NCI-H82 treated with DMSO at 0.1 percent for 48 hours (cell line): ENCODE data around the gene TMEM187.

Experiments used
- DNase-seq: peaks from one replicate; lab custom pipeline; 2025; ENCODE audit not compliant: unreplicated experiment; lab: John Stamatoyannopoulos, UW

The TMEM187 gene

DNA sequence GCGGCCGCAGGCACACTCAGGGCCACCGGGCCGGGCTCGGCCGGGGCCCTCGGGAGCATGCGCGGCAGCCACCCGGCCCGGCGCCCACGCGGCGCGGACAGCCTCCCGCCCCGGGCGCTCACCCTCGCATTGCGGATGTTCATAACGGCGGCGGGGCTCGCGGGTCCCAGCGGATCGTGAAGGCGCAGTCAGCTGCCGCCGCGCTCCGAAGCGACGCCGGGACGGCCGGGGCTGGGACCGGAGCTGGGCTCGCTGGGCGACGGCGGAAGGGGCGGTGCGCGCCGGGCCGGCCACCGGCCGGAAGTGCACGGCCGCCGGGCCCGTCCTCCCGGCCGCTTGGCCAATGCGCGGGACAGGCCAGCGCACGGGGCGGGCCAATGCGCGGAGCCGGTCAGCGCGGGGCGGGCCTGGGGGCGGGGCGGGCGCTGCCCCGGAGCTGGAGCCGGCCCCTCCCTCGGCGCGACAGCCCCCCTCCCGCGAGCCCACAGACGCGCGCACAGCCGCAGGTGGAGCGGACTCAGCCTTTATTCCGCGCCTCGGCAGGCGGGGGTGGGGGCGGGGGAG lies 37.7 kb upstream of the TMEM187 start, which contains the start of gene NAA10:
Gene NAA10, minus strand, starts transcription at position 276 of the 564 bp plus-strand sequence. Its CDS starts 133 bp downstream, at position 143.
- peak; percentile 24 for DNase-seq

DNA sequence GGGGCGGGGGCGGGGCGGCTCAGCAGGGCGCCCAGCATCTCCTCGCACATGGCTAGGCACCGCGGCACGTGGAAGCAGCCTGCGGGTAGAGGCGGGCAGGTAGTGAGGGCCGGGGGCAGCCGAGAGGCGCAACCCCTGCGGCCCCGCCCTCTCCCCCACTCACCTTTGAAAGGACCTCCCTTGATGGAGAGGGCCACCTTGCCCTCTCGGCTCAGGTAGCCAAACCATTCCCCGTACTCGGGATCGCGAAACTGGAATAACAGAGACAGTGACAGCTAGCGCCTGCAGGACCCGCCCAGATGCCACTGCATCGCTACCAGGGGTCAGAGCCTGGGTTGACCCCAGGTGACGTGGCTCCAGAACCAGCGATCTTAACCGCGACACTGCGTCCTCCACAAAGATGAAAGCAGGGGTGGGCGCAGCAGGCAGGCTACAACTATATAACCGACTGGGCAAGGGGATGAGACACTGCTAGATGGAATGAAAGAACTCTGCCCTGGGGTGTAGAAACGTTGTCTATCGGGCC lies 37.2 kb upstream of the TMEM187 start:
- no peak for DNase-seq

DNA sequence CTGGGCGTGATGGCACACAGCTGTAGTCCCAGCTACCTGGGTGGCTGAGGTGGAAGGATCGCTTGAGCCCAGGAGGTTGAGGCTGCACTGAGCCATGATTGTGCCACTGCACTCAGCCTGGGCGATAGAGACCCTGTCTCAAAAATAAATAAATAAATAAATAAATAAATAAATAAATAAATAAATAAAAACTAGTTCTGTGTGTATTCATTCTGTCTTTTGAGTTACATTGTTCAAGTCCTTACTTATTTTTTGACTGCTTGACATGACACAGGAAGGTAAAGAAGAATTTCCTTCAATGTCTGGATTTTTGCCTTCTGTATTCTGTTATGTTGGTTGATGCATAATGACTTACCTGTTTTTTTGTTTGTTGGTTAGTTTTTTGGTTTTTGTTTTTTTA lies 35.5 kb upstream of the TMEM187 start:
- DNase-seq: no peak

DNA sequence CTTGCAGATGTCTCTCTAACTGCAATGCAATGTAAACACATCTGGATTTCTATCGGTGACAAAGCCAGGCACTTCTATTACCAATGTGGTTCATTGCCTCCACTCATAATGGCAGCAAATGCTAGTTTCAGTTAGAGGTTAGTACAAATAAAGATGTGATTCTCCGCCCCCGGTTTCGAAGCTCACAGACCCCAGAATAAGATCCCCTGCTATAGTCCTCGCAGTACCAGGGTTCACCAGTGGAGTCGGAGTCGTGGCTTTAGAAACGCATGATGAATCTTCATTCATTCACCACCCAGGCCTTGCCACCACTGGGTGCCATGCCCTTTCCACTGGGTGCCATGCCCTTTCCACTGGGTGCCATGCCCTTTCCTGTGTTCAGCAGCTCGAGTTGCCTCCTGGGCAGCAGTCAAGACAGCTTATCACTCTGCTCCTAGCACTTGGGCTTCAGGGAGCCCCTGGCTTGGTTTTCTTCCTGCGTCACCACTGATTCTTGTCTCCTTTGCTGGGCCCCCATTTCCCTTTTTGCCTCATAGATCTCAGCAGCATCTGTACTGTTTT lies 34.2 kb upstream of the TMEM187 start:
- DNase-seq: no peak

DNA sequence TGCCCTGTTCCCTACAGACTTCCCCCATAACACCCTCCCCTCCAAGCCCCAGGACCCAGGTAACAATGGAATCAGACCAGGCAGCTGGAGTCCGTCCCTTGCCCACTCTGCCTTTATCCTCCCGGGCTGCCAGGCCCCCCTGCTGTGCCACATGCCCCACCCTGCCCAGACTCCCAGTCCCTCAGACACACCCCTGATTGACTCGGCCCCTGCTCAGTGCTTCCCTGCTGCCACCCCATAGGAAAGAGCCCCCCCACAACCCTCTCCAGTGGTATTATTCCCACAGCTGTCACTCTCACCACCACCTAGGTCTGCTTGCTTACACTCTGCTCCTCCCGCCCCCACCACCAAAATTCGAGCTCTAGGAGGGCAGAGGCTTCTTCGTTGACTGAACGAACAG lies 33.0 kb upstream of the TMEM187 start:
- DNase-seq: no peak

DNA sequence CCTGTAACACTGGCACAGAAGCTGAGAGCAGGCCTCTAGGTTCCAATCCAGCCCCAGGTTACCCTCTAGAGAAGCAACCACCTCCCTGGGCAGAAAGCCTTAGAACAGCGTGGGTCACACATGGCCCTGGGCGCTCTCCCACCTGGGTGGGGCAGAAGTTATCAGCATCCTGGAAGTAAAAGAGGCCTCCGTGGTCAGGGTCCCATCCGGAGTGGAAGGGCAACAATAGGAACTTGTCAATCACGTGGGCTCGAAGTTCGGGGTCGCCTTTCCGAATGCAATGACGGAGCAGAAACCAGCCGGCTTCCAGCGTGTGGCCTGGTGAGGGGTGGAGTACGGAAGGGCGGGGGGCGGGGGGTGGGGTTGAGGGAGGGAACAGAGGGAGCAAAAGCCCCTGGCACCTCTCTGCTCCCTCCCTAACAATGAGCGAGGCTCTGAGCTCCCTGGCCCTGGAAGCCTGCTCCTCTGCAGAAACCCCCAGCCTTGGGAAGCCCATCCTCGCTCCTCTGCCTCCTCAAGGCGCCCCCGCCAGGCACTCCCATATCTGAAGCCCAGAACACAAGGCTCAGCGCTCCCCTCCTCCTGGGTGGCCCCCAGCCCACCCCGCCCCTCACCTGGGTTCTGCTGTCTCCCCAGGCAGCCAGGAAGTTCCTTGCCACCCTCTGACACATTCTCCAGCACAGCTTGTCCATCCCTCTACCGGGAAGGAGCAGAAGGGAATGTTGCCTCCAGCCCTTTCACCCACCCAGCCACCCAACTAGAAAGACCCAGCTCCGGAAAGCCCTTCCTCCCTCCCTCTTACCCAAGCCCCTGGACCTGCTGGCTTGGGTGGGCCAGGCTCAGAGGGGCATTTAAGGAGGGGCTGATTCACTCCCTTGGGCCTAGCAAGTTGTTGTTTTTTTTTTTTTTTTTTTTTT lies 31.0 kb upstream of the TMEM187 start:
- no peak for DNase-seq

DNA sequence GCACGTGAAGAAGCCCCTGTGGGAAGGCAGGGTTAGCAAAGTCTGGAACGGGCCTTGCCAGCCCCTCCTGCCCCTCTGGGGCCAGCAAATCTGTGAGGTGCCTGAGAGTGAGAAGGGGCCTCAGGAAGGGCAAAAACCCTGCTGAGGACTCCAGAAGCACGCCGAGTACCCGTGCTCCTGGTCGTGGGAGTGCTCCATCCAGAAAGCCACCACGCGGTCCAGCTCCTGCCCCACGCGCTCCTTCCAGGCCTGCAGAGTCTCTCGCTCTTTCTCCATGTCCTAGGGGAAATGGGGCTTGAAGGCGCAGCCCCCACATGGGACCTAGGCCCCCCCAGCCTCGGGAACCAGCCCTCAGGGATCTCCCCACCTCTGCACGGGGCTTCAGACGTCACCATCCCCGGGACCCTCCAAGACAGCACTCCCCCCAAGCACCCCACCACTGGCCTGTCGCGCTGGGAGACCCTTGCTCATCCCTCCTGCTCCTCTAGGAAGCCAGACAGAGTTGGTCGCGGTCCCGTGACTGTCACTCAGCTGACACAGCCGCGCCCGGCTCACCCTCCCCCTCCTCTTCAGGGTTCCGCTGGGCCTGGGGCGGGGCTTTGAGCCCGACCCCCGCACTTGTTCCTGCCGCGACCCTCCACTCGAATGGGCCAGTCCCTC lies 28.3 kb upstream of the TMEM187 start, which contains the start of gene RENBP:
Gene RENBP, minus strand, starts transcription at position 504 of the 660 bp plus-strand sequence. Its CDS starts 33 bp downstream, at position 471.
- DNase-seq: peak; percentile 34

DNA sequence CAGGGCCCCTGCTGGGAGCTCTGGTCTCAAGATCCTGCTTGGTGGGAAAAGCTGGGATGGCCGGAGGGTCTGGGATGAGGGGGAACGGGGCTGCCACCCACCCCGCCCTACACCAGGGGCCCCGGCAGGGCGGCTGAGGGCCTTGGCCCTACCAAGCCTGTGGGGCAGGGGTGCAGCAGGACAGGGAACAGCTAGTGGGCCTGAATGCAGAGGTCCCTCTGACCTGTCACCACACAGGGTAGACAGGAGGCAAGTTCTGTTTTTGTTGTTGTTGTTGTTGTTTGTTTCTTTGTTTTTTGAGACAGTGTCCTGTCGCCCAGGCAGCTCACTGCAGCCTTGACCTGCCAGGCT lies 27.8 kb upstream of the TMEM187 start:
- no peak for DNase-seq

DNA sequence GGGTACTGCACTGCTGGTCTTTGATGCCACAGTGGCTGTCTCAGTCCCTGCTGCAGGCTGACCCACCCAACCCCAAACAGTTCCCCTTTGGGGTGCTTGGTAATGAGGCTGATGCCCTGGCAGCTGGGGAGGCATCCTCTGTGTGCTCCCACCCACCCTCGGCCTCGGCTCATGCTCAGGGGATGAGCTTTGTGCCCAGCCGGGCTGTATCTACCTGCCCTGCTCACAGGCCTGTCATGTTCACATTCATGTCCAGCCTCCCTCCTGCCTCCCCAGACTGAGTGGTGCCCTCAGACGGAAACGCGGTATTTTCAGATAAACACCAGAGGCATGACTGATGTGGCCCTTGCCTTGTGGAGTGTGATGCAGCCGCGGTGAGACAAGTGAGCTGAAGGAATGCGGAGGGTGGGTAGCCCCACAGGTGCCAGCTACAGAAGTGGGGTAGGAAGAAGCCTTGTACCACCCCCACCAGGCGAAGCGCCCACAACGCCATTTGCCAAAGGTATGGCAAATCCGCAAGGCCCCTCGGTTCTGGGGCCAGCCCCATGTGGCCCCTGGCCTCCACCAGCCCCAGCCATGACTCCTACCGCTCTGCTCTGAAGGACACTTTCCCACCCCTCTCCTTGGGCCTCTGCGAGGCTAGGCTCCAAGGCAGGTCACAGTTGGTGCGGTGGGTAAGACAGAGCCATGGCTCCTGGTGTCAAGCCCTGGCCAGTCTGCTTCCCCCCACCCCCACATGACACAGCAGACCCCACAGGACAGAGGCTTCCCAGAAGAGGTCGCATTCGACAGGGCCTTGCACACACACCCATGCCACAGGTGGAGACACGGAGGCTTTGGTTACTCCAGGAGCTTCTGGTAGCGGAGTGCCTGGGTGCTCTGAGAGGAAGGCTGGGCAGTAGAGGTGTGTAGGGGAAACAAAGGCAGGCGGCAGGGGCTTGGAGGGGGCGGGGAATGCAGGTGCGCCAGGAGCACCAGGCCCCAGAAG lies 26.3 kb upstream of the TMEM187 start:
- DNase-seq: no peak

DNA sequence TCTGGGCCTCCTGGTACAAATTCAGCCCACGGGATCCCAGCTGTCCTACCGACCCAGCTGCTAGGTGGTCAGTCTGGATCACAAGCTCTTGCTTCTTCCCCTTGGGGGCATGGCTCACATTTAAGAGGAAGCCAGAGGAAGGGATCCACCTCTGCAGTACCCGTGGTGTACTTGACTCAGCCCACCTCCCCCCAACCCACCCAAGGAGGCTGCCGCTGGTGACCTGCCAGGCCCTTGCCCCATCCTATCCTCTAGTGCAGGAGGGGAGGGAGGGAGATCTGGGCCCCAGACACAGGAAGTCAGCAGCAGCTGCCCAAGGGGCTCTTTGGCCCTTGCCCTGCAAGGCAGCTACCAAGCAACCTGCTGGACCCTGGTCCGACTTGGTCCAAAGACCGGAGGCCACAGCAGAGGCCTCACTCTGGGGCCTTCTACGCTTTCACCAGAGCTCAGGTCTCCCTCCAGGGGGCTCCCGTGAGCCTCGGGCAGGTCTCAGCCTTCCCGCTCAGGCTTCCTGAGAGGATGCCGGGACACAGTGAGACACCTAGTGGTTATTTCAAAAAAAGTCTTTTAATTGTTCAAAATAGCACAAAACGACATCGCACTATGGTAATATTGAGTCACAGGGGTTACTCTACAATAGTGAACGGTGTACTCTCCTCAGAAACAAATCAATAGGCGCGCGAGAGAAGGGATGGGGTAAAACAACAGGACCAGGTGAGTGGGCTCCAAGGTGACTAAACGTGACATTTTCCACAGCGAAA lies 25.4 kb upstream of the TMEM187 start:
- DNase-seq: peak; percentile 70

DNA sequence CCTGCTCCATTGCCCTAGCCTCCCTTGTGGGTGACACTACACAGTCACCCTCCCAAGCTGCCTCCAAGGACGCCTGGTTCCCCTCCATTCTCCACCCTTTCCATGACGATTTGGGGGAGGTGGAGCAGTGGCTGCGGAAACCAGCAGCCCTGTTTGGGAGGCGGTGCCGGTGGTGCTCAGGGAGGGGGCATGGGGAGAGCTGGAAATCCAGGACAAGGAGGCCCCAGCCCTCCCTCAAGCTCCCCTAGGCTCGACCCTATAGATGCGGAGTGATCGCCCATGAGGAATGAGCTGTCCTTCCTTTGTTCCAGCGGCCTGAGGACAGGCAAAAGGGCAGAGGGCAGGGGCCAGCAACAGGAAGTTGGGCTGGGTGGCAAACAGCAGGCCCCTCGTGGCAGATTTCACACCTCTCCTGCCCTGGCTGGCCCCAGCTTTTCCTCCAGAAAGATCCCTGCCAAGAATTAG lies 24.5 kb upstream of the TMEM187 start:
- DNase-seq: no peak

DNA sequence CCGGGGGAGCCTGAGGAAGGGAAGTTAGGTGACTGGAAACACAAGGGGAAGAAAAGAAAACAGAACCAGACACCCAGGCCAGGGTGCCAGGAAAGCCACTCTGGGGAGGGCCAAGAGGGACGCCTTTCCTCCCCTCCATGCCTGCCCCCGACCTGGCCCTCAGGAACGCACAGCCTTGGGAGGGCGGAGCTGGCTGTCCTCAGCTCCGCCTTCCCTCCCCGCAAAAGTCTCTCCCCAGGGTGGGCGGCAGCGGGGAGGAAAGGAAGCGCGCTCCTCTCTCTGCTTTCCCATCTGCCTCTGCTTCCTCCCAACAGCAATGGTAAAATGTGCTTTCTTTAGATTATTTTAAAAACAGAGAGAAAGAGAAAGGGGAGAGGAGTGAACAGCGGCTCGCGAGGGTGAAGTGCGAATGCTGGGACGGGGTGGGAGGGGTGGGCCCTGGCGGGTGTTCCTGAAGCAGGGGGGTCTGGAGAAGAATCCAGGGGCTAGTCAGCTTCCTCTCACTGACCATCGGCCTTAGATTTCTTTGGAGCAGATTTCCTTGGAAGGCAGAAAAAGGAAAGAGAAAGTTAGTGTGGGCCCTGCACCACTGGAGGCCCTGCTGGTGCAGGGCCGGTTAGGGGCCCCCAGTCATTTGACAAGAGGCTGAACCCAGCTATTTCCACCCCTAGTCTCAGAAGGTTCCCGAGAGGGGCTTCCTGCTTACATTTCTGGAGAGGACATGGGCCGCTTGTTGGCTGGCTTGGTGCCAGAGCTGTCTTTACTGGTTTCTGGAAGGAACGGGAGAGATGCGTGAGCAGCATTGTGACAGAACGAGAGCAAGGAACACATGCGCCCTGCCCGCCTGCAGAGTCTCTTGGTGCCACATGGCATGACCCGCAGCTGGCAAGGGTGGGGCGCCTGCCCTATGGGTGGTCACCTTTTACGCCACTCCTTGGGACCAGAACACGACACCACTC lies 23.4 kb upstream of the TMEM187 start:
- no peak for DNase-seq

DNA sequence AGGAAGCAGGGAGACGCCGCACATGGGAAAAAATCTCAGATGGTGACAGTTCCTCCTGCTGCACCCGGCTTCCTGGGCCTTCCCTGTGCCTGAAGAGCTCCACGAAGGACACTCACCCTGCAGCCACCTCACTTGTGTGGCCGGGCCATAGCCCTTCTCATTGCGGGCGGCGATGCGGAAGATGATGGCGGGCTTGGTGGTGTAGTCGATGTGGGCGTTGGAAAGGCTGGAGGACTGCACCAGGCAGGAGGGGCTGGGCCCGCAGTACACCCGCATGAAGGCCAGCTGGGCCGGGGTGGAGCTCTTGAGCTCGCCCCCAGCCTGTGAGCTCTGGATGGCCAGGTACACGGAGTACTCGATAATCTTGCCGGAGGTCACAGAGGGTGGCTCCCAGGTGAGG lies 22.4 kb upstream of the TMEM187 start:
- no peak for DNase-seq

DNA sequence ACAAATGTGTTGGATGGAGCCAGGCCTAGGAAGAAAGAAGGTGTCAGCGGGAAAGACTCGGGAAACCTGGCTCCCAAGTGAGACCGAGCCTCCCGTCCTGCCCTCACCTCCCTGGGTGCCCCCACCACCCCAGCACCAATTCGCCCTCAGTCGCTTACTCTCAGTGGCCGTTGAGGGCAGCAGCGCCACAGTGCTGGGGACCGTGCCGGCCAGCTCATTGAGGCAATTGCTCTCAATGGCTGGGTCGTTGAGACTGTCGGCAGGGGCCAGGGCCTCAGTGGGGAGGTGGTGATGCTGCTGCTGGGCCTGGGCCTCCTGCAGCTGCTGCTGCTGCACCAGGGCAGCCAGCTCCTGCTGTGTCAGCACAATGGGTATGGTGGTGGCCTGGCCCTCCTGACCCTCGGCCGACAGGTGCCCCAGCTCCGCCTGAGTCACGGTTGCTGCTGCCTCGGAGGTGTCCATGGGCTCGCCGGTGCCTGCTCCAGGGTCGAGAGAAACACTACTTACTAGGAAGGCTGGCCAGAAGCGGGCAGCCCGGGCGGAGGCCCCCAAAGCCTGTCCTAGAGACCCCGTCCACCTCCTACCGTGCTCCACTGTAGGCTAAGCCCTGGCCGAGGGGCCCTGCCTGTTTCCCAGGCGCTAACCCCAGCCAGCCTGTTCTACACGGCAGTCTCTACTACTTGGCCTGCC lies 20.7 kb upstream of the TMEM187 start:
- DNase-seq: no peak

DNA sequence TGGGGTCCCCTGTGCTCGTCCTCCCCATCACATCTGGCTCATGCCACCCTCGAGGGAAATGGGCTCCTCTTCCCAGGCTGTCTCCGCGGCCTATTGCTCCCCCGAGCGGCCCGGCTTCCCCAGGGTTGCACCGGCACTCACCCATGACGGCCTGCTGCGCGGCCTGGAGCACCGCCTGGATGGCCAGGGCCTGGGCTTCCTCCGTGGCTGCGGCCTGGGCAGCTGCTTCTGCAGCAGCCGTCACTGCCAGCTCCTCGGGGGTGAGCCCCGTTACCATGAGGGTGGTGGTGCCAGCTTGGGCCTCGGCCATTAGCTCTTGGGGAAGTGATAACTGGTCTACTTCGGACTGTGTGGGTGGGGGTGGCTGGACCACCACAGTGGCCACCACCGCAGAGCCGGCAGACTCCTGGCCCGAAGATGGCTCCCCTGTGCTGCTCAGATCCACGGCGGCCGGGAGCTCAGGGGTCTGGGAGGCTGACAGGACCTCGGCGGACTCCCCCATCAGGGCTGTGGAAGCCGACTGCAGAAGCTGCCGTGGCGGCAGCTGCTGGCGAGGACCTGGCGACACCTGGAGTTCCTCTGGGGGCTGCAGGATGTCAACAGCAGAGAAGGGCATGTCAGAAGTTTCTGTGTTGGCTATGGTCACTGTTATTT lies 20.1 kb upstream of the TMEM187 start:
- no peak for DNase-seq

DNA sequence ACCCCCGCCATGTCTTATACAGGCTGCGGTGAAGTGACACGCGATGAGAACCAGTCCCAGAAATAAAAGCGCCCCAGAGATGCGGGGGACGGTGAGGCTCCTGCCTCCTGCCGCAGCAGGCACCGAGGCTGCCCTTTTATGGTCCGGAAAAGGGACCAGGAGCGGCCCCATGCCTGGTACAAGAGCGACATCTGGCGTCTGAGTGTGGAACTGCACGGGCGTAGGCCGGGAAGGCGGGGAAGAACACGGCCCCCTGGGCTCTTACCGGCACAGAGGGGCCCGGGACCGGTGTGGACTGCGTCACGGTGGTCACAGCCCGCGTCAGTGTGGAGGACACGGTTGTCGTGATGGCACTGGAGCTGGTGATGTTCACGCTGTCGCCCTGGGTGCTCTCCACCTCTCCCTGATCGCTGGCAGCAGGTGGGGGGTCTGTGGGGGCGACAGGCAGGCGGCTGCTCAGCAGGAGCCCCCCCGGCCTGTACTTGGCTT lies 19.2 kb upstream of the TMEM187 start:
- DNase-seq: peak; percentile 14
